ENCODE measurements around the gene MAPK1.
"Not testable (repeated sequence)": the region's sequence is repeated elsewhere in the genome, so short reads cannot be mapped to it uniquely, and the experiment has no call there.

The MAPK1 gene

DNA sequence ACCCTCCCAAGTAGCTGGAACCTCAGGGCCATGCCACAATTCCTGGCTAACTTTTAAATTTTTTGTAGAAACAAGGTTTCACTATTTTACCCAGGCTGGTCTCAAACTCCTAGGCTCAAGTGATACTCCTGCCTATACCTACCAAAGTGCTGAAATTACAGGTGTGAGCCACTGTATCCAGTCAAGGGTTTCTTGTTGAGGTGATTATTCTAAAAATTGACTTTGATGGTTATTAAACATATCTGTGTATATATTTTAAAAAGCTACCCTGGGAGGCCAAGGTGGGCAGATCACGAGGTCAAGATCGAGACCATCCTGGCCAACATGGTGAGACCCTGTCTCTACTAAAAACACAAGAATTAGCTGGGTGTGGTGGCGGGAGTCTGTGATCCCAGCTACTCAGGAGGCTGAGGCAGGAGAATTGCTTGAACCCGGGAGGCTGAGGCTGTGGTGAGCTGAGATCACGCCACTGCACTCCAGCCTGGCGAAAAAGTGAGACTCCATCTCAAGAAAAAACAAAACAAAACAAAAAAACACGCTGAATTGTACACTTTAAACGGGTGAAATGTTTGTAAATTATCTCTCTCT is 27.1 kb downstream of the MAPK1 start:
- TF ChIP-seq, protein P1, sequence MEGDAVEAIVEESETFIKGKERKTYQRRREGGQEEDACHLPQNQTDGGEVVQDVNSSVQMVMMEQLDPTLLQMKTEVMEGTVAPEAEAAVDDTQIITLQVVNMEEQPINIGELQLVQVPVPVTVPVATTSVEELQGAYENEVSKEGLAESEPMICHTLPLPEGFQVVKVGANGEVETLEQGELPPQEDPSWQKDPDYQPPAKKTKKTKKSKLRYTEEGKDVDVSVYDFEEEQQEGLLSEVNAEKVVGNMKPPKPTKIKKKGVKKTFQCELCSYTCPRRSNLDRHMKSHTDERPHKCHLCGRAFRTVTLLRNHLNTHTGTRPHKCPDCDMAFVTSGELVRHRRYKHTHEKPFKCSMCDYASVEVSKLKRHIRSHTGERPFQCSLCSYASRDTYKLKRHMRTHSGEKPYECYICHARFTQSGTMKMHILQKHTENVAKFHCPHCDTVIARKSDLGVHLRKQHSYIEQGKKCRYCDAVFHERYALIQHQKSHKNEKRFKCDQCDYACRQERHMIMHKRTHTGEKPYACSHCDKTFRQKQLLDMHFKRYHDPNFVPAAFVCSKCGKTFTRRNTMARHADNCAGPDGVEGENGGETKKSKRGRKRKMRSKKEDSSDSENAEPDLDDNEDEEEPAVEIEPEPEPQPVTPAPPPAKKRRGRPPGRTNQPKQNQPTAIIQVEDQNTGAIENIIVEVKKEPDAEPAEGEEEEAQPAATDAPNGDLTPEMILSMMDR (IDR thresholded peaks at IDR 0.05; ENCODE audit: low read depth, low read length, missing control alignments): no peak
- H3K4me3 ChIP-seq (ENCODE audit: low read depth, low read length): no peak overlapping the region
- in situ Hi-C loops (cut with HindIII; ENCODE audit: low sequenced_read_pairs): no loop called here
- no peak for DNase-seq (ENCODE audit: low read depth)

- TF ChIP-seq, protein P1 (IDR thresholded peaks at IDR 0.05; ENCODE audit: low read depth, low read length, missing control alignments): no peak
- no peak for DNase-seq (ENCODE audit: low read depth)
- H3K4me3 ChIP-seq (ENCODE audit: low read depth, low read length): no peak overlapping the region
- in situ Hi-C loops (cut with HindIII; ENCODE audit: low sequenced_read_pairs): no loop called here
Measured at GRCh38 chr22:21839765-21840140, 27.7 kb downstream of the MAPK1 start.

DNA sequence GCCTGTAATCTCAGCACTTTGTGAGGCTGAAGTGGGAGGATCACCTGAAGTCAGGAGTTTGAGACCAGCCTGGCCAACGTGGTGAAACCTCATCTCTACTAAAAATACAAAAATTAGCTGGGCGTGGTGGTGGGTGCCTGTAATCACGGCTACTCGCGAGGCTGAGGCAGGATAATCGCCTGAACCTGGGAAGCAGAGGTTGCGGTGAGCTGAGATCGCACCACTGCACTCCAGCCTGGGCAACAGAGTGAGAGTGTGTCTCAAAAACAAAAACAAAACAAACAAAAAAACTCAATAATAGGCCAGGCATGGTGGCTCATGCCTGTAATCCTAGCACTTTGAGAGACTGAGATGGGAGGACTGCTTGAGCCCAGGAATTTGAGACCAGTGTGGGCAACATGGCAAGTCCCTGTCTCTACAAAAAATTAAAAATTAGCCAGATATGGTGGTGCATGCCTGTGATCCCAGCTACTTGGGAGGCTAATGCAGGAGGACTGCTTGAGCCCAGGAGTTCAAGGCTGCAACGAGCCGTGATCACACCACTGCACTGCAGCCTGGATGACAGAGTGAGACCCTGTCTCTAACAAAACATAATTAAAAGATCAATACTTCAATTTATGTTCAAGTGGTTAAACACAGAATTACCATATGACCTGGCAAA is 28.2 kb downstream of the MAPK1 start:
- in situ Hi-C loops (cut with HindIII; ENCODE audit: low sequenced_read_pairs); DNase-seq (ENCODE audit: low read depth); H3K4me3 ChIP-seq (ENCODE audit: low read depth, low read length): not testable (repeated sequence)

DNA sequence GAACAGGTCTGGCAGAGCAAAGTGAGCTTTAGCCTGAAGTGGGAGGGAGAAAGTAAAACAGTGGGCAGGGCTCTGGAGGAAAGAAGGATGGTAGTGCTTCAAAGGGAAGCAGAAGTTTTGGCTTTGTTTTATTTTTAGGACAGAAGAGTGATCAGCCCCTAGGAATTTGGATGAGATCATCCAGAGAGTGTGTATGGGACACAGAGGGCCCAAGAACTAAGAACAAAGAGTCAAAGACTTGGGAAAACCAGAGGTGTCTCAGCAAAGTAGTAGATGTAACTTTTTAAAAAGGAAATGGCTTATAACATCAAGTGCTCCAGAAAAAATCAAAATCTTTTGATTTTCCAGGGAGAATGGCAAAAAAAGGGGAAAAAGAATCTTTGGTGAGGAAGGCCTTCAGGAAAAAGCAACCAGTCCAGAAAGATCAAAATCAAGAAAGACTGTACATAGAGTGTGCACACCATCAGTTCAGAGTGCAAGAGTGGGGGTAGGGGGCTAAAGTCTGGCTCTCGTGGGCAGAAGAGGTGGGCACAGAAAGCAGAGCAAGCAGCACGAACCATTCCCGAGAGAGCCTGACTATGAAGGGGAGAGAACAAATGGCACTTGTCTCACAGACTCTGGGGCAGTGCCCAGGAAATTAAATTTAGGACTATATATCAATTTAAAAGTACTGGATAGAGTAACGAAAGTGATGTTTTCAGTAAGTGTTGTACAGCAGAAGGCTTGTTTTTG is 30.0 kb downstream of the MAPK1 start:
- H3K4me3 ChIP-seq (ENCODE audit: low read depth, low read length): no peak overlapping the region
- peak; percentile 69 for DNase-seq (ENCODE audit: low read depth)
- TF ChIP-seq, protein P1 (IDR thresholded peaks at IDR 0.05; ENCODE audit: low read depth, low read length, missing control alignments): no peak
- in situ Hi-C loops (cut with HindIII; ENCODE audit: low sequenced_read_pairs): no loop called here

DNA sequence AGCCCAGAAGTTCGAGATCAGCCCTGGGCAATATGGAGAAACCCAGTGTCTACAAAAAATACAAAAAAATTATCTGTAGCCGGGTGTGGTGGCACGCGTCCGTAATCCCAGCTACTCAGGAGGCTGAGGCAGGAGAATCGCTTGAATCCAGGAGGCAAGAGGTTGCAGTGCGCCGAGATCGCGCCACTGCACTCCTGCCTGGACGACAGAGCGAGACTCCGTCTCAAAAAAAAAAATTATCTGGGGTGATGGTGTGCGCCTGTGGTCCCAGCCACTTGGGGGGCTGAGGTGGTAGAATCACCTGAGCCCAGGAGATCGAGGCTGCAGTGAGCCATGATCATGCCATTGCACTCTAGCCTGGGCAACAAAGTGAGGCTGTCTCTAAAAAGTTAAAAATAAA is 31.0 kb downstream of the MAPK1 start:
- in situ Hi-C loops (cut with HindIII; ENCODE audit: low sequenced_read_pairs); H3K4me3 ChIP-seq (ENCODE audit: low read depth, low read length); DNase-seq (ENCODE audit: low read depth): not testable (repeated sequence)

GRCh38 chr22:21835378-21835777 is 32.1 kb downstream of the MAPK1 start:
- TF ChIP-seq, protein P1 (IDR thresholded peaks at IDR 0.05; ENCODE audit: low read depth, low read length, missing control alignments): no peak
- DNase-seq (ENCODE audit: low read depth): no peak
- no peak overlapping the region for H3K4me3 ChIP-seq (ENCODE audit: low read depth, low read length)
- in situ Hi-C loops (cut with HindIII; ENCODE audit: low sequenced_read_pairs): no loop called here

DNA sequence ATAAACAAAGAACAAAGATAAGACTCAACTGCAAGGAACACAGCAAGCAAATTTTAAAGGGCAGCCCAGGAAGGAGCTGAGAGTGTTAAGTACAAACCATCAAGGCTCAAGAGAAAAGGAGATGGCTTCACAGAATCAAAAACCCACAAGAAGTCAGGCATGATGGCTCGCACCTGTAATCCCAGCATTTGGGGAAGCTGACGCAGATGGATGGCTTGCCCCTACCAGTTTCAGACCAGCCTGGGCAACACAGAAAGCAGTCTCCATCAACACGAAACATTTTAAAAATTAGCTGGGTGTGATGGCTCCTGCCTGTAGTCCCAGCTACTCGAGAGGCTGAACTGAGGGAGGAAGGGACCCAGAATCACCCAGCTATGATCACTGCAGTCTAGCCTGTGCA is 32.6 kb downstream of the MAPK1 start:
- in situ Hi-C loops (cut with HindIII; ENCODE audit: low sequenced_read_pairs): no loop called here
- H3K4me3 ChIP-seq (ENCODE audit: low read depth, low read length): no peak overlapping the region
- no peak for DNase-seq (ENCODE audit: low read depth)
- TF ChIP-seq, protein P1 (IDR thresholded peaks at IDR 0.05; ENCODE audit: low read depth, low read length, missing control alignments): no peak

All from astrocyte of the cerebellum (primary cell).